ENCODE measurements around the gene MAGI1. TPM values are rescaled to one million over a fixed set of nuclear protein-coding genes. Genes with fewer than 3 reads are reported as not detected.
"Not testable (repeated sequence)": the region's sequence is repeated elsewhere in the genome, so short reads cannot be mapped to it uniquely, and the experiment has no call there.

MAGI1 gene
- total RNA-seq, 1 experiment from 2014 or later: 16.9 TPM

DNA sequence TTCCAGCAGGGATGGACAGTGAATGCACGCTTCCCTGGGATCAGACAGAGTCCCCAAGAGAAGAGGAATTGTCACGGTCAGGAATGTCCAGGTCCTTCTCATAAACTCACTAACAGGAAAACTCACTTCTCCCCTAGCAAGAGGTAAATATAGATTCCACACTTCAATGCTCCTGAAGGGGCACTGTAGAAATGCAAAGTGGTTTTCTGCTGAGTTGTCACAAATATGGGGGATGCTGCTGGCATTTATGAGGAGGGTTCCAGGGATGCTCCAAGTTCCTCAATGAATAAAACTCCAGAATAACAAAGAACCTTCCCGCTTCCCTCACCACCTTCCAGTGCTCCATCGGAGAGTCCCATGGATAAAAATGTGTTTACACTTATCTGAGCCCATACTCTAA lies 423.4 kb downstream of the MAGI1 start:
- Histone ChIP-seq H3K36me3 (no peaks in the 10 kb centered on the region), H3K4me3 (no peak overlapping the region), H3K27me3 (no peaks in the 10 kb centered on the region), H3K9me3 (replicated peaks) (no peaks in the 10 kb centered on the region), H3K4me1 (peaks cover 6% of the 10 kb centered on the region), H3K27ac (no peak overlapping the region)
- no peak for DNase-seq

DNA sequence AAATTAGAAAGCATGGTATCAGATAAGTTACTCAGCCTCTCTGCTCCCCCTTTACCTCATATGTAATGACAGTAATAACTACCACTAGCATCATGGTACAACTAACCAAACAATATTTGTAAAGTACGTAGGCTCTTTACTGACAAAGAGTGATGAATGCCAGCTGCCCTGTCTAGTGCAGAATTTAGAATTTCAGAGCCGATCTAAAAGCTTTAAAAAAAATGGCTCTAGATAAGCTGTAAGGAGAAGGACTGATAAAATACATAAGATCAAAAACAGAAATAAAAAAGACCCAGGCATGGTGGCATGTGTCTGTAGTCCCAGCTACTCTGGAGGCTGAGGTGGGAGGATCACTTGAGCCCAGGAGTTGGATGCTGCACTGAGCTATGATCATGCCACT lies 424.1 kb downstream of the MAGI1 start:
- Histone ChIP-seq H3K36me3 (no peaks in the 10 kb centered on the region), H3K9me3 (replicated peaks) (no peaks in the 10 kb centered on the region), H3K27ac (no peak overlapping the region), H3K4me3 (no peak overlapping the region), H3K4me1 (peaks cover 6% of the 10 kb centered on the region), H3K27me3 (no peaks in the 10 kb centered on the region)
- no peak for DNase-seq

DNA sequence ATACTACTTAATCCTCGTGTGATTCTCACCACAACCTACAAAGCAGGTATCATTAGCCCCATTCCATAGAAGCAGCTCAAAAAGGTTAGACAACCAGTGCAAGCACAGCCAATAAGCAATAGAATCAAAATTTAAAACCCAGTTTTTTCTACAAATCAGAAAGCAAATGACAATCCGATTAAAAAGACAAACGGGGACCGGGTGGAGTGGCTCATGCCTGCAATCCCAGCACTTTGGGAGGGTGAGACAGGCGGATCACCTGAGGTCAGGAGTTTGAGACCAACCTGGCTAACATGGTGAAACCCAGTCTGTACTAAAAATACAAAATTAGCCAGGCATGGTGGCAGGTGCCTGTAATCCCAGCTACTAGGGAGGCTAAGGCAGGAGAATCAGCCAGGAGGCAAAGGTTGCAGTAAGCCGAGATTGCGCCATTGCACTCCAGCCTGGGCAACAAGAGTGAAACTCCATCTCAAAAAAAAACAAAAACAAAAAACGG lies 430.7 kb downstream of the MAGI1 start:
- not testable (repeated sequence) for H3K36me3 ChIP-seq; H3K27me3 ChIP-seq; H3K4me1 ChIP-seq; H3K27ac ChIP-seq; DNase-seq; H3K4me3 ChIP-seq; H3K9me3 ChIP-seq (replicated peaks)

DNA sequence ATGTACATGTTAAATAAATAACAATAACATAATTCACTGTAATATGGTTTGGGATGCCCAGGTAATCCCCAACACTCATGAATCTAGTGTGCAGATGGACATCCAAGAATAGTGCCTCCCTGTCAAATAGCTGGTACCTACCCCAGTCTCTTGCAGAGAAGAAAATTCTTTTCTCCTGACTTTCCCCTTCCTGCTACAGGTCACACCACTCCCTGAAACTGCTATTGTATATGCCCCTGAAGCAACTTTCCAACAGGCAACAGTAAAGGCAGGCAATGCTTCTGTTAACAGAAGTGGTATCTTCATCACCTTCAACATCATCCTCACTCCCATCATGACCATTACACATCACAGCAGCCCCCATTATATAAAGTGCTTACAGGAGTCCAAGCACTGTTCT lies 431.6 kb downstream of the MAGI1 start:
- no peak overlapping the region for H3K4me3 ChIP-seq
- H3K36me3 ChIP-seq: no peaks in the 10 kb centered on the region
- no peak for DNase-seq
- H3K27ac ChIP-seq: no peak overlapping the region
- no peaks in the 10 kb centered on the region for H3K4me1 ChIP-seq
- H3K9me3 ChIP-seq (replicated peaks): no peaks in the 10 kb centered on the region
- no peaks in the 10 kb centered on the region for H3K27me3 ChIP-seq

DNA sequence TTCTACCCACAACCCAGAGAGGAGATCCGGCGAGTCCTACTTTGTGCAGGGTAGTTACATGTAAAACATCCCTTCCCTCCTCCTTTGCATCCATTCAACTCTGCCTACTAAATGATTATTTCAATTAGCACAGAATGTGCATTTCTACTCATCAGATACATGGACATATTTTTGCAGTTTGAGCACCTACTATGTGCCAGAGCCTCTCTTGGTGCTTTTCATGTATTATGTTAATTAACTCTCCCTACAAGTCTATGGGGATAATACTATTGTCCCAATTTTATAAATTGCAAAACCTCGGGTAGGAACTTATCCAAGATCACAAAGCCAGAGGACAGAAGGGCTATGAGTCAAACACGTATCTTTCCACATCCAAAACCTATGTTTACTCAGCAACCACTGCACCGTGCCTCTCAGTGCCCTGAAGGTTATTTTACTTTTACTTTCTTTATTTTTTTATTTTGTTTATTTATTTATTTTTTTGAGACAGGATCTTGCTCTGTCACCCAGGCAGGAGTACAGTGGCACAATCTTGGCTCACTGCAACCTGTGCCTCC lies 432.8 kb downstream of the MAGI1 start:
- DNase-seq: no peak
- H3K9me3 ChIP-seq (replicated peaks): no peaks in the 10 kb centered on the region

DNA sequence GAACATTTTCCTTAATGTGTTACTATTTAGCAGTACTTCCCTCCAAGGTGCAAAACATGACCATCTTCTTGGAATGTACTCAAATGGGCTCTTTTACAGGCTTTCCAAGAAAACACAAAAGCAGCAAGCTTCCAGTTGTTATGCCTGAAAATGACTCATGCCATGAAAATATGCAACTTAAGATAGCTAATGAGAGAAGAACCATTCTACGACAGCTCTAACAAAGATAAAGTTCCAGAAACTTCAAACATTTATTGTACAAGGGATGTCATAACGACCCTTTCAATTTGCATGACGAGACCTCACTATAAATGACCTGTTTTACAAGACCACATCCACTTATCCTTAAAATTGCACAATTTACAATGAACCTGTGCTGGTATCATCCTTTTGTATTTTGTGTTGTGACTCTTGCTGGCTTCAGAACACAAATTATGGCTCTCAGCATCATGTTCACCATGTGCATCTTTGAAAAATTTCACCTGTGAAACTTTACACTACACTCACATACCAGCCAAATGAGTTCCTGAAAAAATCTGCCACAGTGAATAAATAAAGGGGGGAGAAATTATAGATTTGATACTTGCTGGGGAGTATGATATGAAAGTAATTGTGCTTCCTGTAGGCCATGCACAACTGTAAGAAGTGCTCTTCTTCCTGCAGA lies 433.7 kb downstream of the MAGI1 start:
- no peak for DNase-seq
- no peak overlapping the region for H3K4me3 ChIP-seq
- H3K27ac ChIP-seq: no peak overlapping the region
- H3K36me3 ChIP-seq: no peaks in the 10 kb centered on the region
- H3K9me3 ChIP-seq (replicated peaks): no peaks in the 10 kb centered on the region
- no peaks in the 10 kb centered on the region for H3K27me3 ChIP-seq
- no peaks in the 10 kb centered on the region for H3K4me1 ChIP-seq

More for the DNA sequence above, 432.8 kb downstream of the MAGI1 start:
- Histone ChIP-seq H3K27ac (no peak overlapping the region), H3K27me3 (no peaks in the 10 kb centered on the region), H3K36me3 (no peaks in the 10 kb centered on the region), H3K4me1 (no peaks in the 10 kb centered on the region), H3K4me3 (no peak overlapping the region)

DNA sequence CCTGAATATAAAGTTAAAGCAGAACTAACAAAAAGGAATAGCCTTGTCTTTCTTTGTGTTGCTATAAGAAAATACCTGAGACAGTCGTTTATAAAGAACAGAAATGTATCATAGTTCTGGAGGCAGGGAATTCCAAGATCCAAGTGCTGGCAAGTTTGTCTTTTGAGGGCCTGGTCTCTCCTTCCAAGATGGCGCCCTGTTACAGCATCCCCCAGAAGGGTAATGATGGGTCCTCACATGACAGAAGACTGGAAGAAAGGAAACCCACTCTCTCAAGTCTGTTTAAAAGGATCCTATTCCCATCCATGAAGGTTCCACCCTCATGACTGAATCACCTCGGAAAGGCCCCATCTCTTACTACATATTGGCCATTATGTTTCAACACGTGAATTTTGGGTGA lies 435.1 kb downstream of the MAGI1 start:
- no peak for DNase-seq
- Histone ChIP-seq H3K27me3 (no peaks in the 10 kb centered on the region), H3K4me3 (no peak overlapping the region), H3K4me1 (no peaks in the 10 kb centered on the region), H3K27ac (no peak overlapping the region), H3K9me3 (replicated peaks) (no peaks in the 10 kb centered on the region), H3K36me3 (no peaks in the 10 kb centered on the region)

DNA sequence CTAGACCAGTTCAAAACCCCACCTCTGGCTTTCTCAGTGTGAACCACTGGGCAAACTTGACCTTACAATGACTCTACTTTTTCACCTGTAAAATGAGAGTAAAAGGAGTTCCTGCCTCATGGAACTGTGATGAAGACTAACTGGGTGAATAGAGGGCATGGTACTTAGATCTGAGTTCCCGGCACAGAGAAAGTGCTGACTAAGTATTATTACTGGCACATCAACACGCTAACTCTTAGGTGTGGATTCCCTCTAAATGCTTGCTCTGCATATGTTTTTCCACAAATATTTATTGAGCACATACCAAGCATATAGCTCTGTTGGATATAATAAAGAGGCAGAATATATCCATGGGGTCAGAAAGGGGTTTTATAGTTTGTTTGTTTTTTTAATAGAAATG lies 437.8 kb downstream of the MAGI1 start:
- no peaks in the 10 kb centered on the region; the same call in 1 of the 2 replicates for H3K4me1 ChIP-seq
- no peaks in the 10 kb centered on the region for H3K27me3 ChIP-seq
- no peak for DNase-seq

DNA sequence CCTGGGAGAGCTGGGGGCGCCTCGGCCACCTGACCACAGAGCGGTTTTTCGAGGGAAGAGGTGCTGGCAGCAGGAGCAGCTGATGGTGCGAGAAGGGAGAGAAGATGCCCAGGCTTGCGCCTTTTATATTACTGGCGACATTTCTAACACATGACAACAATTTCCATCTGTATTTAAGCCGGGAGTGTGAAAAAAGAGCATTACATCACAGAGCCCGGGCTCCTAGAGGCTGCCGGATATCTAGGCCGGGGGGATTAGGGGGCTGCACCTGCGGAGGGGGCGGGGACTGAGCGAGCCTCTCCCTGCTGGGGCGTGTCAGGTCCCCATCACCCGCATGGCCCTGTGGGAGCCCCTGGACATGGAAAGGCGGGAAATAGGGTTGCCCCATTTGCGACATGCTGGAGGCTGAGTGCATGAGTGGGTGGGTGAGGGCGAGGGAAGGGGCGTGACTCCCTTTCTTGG lies 440.7 kb downstream of the MAGI1 start:
- H3K4me1 ChIP-seq: peaks cover 9% of the 10 kb centered on the region
- no peaks in the 10 kb centered on the region for H3K27me3 ChIP-seq
- no peaks in the 10 kb centered on the region for H3K36me3 ChIP-seq
- DNase-seq: peak in 1 of 2 experiments; percentile 33
- peak overlapping the region; percentile 88 for H3K27ac ChIP-seq
- peak overlapping the region; percentile 73 for H3K4me3 ChIP-seq
- no peaks in the 10 kb centered on the region for H3K9me3 ChIP-seq (replicated peaks)

More for the DNA sequence above, 437.8 kb downstream of the MAGI1 start:
- Histone ChIP-seq H3K27ac (no peak overlapping the region), H3K36me3 (no peaks in the 10 kb centered on the region), H3K4me3 (no peak overlapping the region), H3K9me3 (replicated peaks) (no peaks in the 10 kb centered on the region)

DNA sequence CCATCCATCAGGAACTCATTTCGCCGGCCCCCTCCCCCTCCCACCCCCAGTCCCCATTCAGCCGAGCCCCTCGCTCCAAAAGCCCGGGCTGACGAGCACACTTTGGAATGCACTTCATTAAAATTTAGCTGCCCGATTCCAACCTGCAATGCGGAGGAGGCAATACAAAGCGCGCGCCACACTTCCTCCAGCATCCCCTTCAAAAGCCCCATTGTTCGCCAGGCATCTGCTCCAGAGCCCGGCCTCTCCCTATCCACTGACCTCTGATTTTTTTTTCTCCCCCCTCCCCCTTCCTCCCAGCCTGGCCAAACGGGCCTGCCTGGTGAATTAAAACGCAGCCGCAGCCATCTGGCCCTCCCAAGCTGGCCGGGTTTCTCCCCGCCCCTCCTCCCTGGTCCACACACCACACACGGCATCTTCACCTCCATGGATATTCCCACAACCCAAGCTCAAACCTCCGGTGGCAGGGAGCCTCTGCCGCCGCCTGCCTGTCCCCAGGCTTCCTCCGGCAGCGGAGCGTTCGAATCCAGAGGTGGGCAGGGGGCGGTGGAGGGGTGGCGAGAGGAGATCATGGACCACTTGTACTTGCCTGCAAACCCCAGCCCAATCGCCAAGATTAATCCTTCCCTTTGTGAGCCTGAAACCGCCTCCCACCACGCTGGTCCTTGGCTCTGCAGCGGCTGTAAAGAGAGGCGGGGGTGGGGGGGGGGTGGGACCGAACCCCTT lies 441.3 kb downstream of the MAGI1 start:
- DNase-seq: peak; percentile 80 to 87
- Histone ChIP-seq H3K4me1 (peaks cover 9% of the 10 kb centered on the region), H3K36me3 (no peaks in the 10 kb centered on the region), H3K27me3 (no peaks in the 10 kb centered on the region), H3K9me3 (replicated peaks) (no peaks in the 10 kb centered on the region), H3K4me3 (peak overlapping the region; percentile 73), H3K27ac (peak overlapping the region; percentile 88)

DNA sequence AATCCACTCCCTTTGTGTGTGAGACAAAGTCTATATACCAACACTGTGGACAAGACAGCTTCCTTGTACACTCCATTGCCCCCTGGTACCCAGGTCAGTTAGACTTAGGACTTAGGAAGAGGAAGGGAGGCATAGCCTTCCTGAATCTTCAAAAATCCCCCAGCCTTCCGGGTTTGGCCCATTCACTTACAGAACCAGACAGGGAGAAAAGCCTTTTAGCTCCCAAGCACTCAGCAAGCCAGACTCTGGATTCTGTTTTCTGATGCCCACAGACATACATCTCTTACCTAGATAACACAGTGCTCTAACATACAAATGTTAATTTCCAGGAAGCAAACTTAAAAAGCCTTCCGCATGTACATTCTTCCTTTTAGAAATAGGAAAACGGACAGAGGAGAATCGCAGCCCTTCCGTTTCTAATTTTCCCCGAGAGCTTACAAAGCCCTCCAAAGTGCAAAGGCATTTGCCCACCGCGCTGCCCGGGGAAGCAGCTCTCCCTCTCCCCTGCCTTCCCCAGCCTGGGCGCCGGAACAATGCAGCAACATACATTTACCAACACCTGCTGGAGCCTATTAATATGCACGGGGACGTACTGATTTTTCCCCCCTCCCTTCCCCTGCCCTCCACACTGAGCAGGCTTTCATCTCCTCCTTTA lies 442.0 kb downstream of the MAGI1 start:
- Histone ChIP-seq H3K27ac (peak overlapping the region; percentile 88), H3K9me3 (replicated peaks) (no peaks in the 10 kb centered on the region), H3K4me1 (peaks cover 9% of the 10 kb centered on the region), H3K36me3 (no peaks in the 10 kb centered on the region), H3K4me3 (peak overlapping the region; percentile 73), H3K27me3 (no peaks in the 10 kb centered on the region)
- peak; percentile 60 to 72 for DNase-seq

DNA sequence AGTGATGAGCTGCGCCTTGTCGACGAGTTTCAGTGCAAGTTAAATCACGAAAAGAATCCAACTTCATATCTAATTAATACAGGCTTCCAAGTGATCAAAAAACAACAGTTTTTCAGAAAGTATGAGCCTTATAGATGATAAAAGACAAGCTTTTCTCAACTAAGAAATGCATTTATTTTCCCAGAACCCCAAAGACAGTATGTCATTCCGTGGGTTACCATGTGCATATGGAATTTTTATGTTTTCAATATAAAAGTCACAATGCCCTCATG lies 442.8 kb downstream of the MAGI1 start:
- DNase-seq: no peak
- Histone ChIP-seq H3K27me3 (no peaks in the 10 kb centered on the region), H3K4me3 (peak overlapping the region; percentile 73), H3K27ac (peak overlapping the region; percentile 88), H3K9me3 (replicated peaks) (no peaks in the 10 kb centered on the region), H3K36me3 (no peaks in the 10 kb centered on the region), H3K4me1 (peaks cover 9% of the 10 kb centered on the region)

DNA sequence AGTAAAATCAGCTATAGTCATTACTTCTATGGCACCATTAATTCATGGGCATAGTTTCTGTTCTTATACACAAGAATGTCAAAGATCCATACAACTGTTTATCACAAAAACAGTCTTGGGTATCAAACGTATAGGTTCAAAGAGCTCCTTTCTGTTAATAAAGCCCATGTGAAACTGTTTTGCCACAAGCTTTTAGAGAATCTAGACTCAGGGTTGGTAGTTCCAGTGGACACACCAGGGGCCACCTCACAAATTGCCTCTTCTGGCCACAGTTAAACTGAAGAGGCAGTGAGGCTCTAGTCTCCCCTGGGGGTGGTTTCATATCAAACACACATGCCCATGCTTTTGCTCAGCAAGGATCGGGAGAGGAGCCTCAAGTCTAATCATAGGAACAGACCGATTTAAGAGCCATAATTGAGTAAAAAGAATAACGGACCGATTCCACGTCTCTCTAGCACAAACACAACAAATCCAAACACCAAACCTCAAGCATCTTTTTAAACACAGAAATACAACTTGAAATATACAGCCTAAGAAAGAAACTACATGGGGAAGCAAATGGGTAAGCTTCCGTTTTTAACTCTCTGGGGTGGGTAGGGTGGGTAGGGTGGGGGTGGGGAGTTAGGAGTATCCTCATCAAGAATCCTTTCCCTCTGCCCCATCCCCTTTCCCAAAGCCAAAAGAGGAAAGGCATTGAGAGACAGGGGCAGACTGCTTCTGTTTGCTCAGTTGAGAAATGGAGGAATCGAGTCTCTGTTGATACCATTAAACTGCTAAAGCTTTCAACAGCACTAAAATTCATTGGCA lies 443.3 kb downstream of the MAGI1 start:
- DNase-seq: peak in 1 of 2 experiments; percentile 41
- Histone ChIP-seq H3K9me3 (replicated peaks) (no peaks in the 10 kb centered on the region), H3K27me3 (no peaks in the 10 kb centered on the region), H3K4me1 (peaks cover 9% of the 10 kb centered on the region), H3K27ac (peak overlapping the region; percentile 88), H3K4me3 (peak overlapping the region; percentile 73), H3K36me3 (no peaks in the 10 kb centered on the region)

Measured in SJCRH30 (cell line).